Activated naive CD4-positive, alpha-beta T cell treated with anti-CD3 and anti-CD28 coated beads, Interleukin-2, amount 10 ng/mL, durations not matched to agents 7 days and 5 days (primary cell): ENCODE results near the gene INSYN2B.
"Not testable (repeated sequence)": the region's sequence is repeated elsewhere in the genome, so short reads cannot be mapped to it uniquely, and the experiment has no call there.

Experiments
- CTCF ChIA-PET: fragments of 350-600 bp; sonication (Branson Sonifier 250); formaldehyde crosslinking; loops from one replicate; lab custom pipeline; 2021; ENCODE audit warnings: antibody characterized with exemption; lab: Charles Lee
- DNase-seq: peaks from one replicate; pipeline ENCODE4 v3.0.0-alpha.2; 2020
- H3K27ac Mint-ChIP-seq: one replicate; pipeline ENCODE4 v1.8.0; 2021; ENCODE audit warnings: mild to moderate bottlenecking, moderate library complexity, mixed read lengths
- H3K27me3 Mint-ChIP-seq: one replicate; pipeline ENCODE4 v1.8.0; 2021; ENCODE audit warnings: mild to moderate bottlenecking, mixed read lengths
- H3K36me3 Mint-ChIP-seq: one replicate; pipeline ENCODE4 v1.8.0; 2021; ENCODE audit warnings: mixed read lengths
- H3K4me1 Mint-ChIP-seq: one replicate; pipeline ENCODE4 v1.8.0; 2021; ENCODE audit warnings: mixed read lengths
- H3K4me3 Mint-ChIP-seq: one replicate; pipeline ENCODE4 v1.8.0; 2021; ENCODE audit warnings: mild to moderate bottlenecking, moderate library complexity, mixed read lengths
- H3K9me3 Mint-ChIP-seq: one replicate; pipeline ENCODE4 v1.8.0; 2021; ENCODE audit warnings: mixed read lengths

The INSYN2B gene

GRCh38 chr5:169856571-169856970 is 123.7 kb downstream of the INSYN2B start:
- DNase-seq = no peak
- H3K27me3 Mint-ChIP-seq = no peaks in the 10 kb centered on the region
- CTCF ChIA-PET = no interaction called here
- H3K36me3 Mint-ChIP-seq = peaks cover 54% of the 10 kb centered on the region
- H3K27ac Mint-ChIP-seq = no peak overlapping the region
- H3K4me3 Mint-ChIP-seq = no peak overlapping the region
- peaks cover 7% of the 10 kb centered on the region for H3K4me1 Mint-ChIP-seq
- H3K9me3 Mint-ChIP-seq = peaks cover 20% of the 10 kb centered on the region

- CTCF ChIA-PET = no interaction called here
- H3K9me3 Mint-ChIP-seq = peaks cover 42% of the 10 kb centered on the region
- DNase-seq = no peak
- no peaks in the 10 kb centered on the region for H3K4me1 Mint-ChIP-seq
- peaks cover 82% of the 10 kb centered on the region for H3K36me3 Mint-ChIP-seq
- H3K27me3 Mint-ChIP-seq = no peaks in the 10 kb centered on the region
- H3K4me3 Mint-ChIP-seq = no peak overlapping the region
- H3K27ac Mint-ChIP-seq = no peak overlapping the region
These were observed 128.9 kb downstream of the INSYN2B start for GRCh38 chr5:169851321-169851850.

DNA sequence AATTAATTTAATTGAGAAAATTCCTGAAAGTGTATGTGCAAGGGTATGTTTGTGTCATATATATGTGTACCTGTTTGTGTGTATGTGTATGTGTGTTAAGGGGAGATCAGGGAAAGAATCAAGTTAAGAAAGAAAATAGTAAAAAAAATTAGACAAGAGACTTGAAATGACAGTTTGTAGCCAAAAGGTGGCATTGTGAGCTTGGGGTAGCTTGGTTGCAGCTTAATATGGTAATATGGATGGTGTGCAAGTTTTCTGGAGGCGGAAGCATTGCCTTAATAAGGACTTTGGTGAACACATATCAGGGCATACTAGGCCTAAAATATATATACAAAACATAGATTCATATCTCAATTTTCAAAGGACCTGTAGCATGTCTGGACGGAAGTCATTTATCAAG is 129.9 kb downstream of the INSYN2B start:
- CTCF ChIA-PET = no interaction called here
- Mint-ChIP-seq H3K4me1 (no peaks in the 10 kb centered on the region), H3K27ac (no peak overlapping the region), H3K4me3 (no peak overlapping the region), H3K9me3 (peaks cover 40% of the 10 kb centered on the region), H3K36me3 (peaks cover 77% of the 10 kb centered on the region), H3K27me3 (no peaks in the 10 kb centered on the region)
- no peak for DNase-seq

- Mint-ChIP-seq H3K36me3 (peaks cover 80% of the 10 kb centered on the region), H3K9me3 (peaks cover 39% of the 10 kb centered on the region), H3K4me1 (no peaks in the 10 kb centered on the region), H3K27me3 (no peaks in the 10 kb centered on the region), H3K27ac (no peak overlapping the region), H3K4me3 (no peak overlapping the region)
- CTCF ChIA-PET = no interaction called here
- DNase-seq = no peak
These were observed 131.5 kb downstream of the INSYN2B start for GRCh38 chr5:169848792-169849191.

GRCh38 chr5:169848271-169848670 is 132.0 kb downstream of the INSYN2B start:
- H3K36me3 Mint-ChIP-seq = peaks cover 80% of the 10 kb centered on the region

GRCh38 chr5:169847519-169847918 is 132.8 kb downstream of the INSYN2B start:
- Mint-ChIP-seq H3K27me3 (no peaks in the 10 kb centered on the region), H3K27ac (no peak overlapping the region), H3K9me3 (peaks cover 30% of the 10 kb centered on the region), H3K4me3 (no peak overlapping the region), H3K36me3 (peaks cover 79% of the 10 kb centered on the region), H3K4me1 (no peaks in the 10 kb centered on the region)
- CTCF ChIA-PET = no interaction called here
- no peak for DNase-seq

More at GRCh38 chr5:169848271-169848670, 132.0 kb downstream of the INSYN2B start:
- Mint-ChIP-seq H3K27ac (no peak overlapping the region), H3K4me1 (no peaks in the 10 kb centered on the region), H3K27me3 (no peaks in the 10 kb centered on the region), H3K4me3 (no peak overlapping the region), H3K9me3 (peaks cover 37% of the 10 kb centered on the region)
- CTCF ChIA-PET = no interaction called here
- no peak for DNase-seq

DNA sequence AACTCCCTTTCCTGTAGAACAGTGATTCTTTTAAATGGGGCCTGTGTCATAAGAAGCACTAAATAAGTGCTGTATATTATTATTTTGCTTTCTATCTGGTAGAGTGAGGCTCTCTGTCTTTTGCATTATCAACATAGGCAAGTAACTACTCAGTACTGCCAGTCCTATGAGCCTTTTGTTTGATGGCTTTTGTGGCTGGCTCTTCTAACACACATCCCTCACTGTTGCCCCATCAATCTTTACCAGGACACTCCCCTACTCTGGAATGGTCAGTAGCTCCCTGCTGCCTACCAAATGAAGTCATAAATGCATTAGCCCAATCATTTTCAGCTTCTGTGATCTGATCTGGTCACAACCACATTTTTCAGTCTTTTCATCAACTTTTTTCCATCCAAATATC is 137.6 kb downstream of the INSYN2B start:
- no peak for DNase-seq
- Mint-ChIP-seq H3K9me3 (no peaks in the 10 kb centered on the region), H3K36me3 (peaks cover 68% of the 10 kb centered on the region), H3K4me1 (no peaks in the 10 kb centered on the region), H3K27ac (no peak overlapping the region), H3K27me3 (no peaks in the 10 kb centered on the region), H3K4me3 (no peak overlapping the region)
- CTCF ChIA-PET = no interaction called here

DNA sequence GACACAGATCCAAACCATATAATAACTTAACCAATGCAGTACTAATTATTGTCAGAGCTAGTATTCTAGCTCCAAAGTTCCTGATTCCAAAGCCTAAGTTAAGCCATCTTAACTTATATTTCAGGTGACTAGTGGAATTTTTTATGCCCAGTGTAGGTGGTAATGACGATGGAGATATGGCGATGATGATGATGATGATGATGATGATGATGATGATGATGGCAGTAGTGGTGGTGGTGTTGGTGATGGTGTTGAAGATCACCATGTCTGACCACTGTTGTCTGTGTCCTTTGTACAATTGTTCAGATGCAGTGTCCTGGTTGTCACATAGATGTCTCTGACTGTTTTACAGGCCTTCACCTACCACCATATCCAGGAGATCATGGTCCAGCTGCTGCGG is 139.9 kb downstream of the INSYN2B start:
- Mint-ChIP-seq H3K36me3 (peaks cover 61% of the 10 kb centered on the region), H3K27ac (no peak overlapping the region), H3K4me1 (no peaks in the 10 kb centered on the region), H3K4me3 (no peak overlapping the region), H3K27me3 (no peaks in the 10 kb centered on the region), H3K9me3 (no peaks in the 10 kb centered on the region)
- DNase-seq = no peak
- CTCF ChIA-PET = interaction anchor here (1.0 kb wide), 1 partner anchor 11 kb away, joined by 3 read pairs; no protein-coding TSS in a partner anchor

- Mint-ChIP-seq H3K36me3 (peaks cover 47% of the 10 kb centered on the region), H3K4me1 (no peaks in the 10 kb centered on the region), H3K4me3 (no peak overlapping the region), H3K9me3 (no peaks in the 10 kb centered on the region), H3K27me3 (no peaks in the 10 kb centered on the region), H3K27ac (no peak overlapping the region)
- DNase-seq = no peak
- CTCF ChIA-PET = no interaction called here
These were observed 141.6 kb downstream of the INSYN2B start for GRCh38 chr5:169838688-169839087.

DNA sequence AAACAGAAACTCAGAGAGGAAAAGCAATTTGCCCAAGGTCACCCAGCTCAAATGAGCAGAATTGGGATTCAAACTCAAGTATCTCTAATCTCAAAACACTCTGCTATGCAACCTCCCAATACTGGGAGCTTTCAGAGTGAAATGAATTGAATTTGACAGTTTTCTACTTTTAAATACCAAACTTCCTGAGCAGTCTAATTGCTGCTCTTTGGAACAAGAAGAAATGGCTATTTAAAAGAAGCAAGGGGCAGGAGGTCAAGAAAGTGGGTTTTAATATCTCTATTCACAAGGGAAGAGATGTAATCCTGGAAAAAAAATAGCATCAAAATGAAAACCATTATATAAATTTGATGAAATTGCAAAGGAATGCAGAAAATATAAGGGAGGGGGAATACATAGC is 142.6 kb downstream of the INSYN2B start:
- CTCF ChIA-PET = no interaction called here
- no peaks in the 10 kb centered on the region for H3K9me3 Mint-ChIP-seq
- H3K4me1 Mint-ChIP-seq = no peaks in the 10 kb centered on the region
- H3K27ac Mint-ChIP-seq = no peak overlapping the region
- H3K36me3 Mint-ChIP-seq = peaks cover 42% of the 10 kb centered on the region
- no peak overlapping the region for H3K4me3 Mint-ChIP-seq
- H3K27me3 Mint-ChIP-seq = no peaks in the 10 kb centered on the region
- no peak for DNase-seq

DNA sequence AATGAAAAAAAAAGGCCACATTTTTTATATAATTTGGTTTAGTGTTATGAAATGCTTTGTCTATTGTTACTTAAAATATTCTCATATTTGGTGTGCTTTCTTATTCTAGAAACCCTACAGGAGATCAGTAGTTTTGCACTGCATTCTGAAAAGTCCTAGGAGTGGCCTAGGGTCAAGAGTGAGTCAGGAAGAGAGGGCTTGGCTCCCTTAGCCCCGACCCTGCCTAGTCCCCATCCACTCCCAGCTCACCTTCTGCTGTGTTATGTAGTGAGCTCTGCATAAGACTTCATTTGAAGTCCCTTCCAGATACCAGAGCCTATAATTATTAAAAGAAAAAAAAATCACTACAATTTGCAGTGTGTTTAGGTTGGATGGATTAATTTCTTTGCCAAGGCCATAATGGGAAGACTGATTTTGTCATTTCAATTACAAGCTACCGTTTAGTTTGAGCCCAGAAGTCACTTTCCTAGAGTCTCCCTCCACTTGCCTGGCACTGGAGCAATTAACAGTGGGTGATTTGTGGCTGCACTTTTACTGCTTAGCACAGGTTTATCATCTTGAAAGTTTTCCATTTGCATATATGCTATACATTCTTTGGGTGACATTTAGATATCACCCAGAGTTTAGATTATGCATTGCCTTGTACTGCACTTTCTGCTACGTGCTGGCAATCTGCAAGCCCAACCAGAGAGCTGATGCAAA is 143.3 kb downstream of the INSYN2B start:
- no peak for DNase-seq
- Mint-ChIP-seq H3K4me1 (no peaks in the 10 kb centered on the region), H3K27me3 (no peaks in the 10 kb centered on the region), H3K9me3 (no peaks in the 10 kb centered on the region), H3K36me3 (peaks cover 39% of the 10 kb centered on the region), H3K27ac (no peak overlapping the region), H3K4me3 (no peak overlapping the region)
- CTCF ChIA-PET = no interaction called here

GRCh38 chr5:169834540-169834939 is 145.8 kb downstream of the INSYN2B start:
- H3K9me3 Mint-ChIP-seq, H3K4me1 Mint-ChIP-seq, H3K27me3 Mint-ChIP-seq, DNase-seq, CTCF ChIA-PET, H3K27ac Mint-ChIP-seq, H3K4me3 Mint-ChIP-seq: not testable (repeated sequence)
- peaks cover 22% of the 10 kb centered on the region for H3K36me3 Mint-ChIP-seq

DNA sequence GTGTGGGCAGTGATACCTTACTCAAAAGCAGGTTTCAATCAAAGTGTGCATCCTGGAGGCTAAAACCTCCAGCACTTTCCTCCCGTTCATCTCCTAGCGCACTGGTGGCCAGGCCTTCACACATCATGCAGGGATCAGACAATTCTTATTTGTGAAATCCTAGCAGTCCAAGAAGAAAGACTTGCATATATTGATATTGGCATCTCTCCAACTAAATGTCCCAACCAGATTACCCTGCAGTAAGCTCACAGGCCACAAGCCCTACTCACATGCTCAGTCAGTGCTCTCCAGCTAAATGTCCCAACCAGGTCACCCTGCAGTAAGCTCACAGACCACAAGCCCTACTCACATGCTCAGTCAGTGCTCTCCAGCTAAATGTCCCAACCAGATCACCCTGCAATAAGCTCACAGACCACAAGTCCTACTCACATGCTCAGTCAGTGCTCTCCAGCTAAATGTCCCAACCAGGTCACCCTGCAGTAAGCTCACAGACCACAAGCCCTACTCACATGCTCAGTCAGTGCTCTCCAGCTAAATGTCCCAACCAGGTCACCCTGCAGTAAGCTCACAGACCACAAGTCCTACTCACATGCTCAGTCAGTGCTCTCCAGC is 146.5 kb downstream of the INSYN2B start:
- H3K9me3 Mint-ChIP-seq, H3K27me3 Mint-ChIP-seq, H3K4me3 Mint-ChIP-seq, H3K27ac Mint-ChIP-seq, CTCF ChIA-PET, DNase-seq, H3K4me1 Mint-ChIP-seq: not testable (repeated sequence)
- peaks cover 24% of the 10 kb centered on the region for H3K36me3 Mint-ChIP-seq

DNA sequence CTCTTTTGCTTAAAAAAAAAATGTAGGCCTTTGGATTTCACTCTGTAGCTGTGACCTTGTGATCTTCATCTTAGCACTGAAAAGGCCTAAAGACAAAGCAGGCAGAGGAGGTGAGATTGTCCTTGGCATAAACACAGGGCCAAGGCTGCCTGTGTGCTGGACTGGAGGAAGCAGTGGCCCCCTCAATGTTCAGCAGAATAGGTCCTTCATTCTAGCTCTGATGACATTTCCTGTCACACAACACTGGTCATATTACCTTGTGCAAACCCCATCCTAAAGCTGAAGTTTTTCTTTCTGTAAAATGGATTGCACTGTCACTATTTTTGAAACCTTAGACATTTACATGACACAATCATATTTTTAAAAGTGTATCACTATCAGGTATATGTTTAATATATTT is 147.4 kb downstream of the INSYN2B start:
- Mint-ChIP-seq H3K36me3 (peaks cover 22% of the 10 kb centered on the region), H3K4me1 (no peaks in the 10 kb centered on the region), H3K9me3 (no peaks in the 10 kb centered on the region), H3K27ac (peak overlapping the region; percentile 6), H3K4me3 (no peak overlapping the region), H3K27me3 (no peaks in the 10 kb centered on the region)
- CTCF ChIA-PET = interaction anchor here (0.7 kb wide), 1 partner anchor 17 kb away, joined by 3 read pairs; no protein-coding TSS in a partner anchor
- DNase-seq = no peak

GRCh38 chr5:169832304-169832703 is 148.0 kb downstream of the INSYN2B start:
- H3K4me3 Mint-ChIP-seq = no peak overlapping the region
- H3K4me1 Mint-ChIP-seq = no peaks in the 10 kb centered on the region
- CTCF ChIA-PET = no interaction called here
- H3K9me3 Mint-ChIP-seq = no peaks in the 10 kb centered on the region
- H3K36me3 Mint-ChIP-seq = peaks cover 23% of the 10 kb centered on the region
- no peak for DNase-seq
- no peak overlapping the region for H3K27ac Mint-ChIP-seq
- H3K27me3 Mint-ChIP-seq = no peaks in the 10 kb centered on the region
